NT2/D1 (cell line): Measurements from ENCODE around the gene TTC21A.

ENCODE experiments used
- DNase-seq: peaks from one replicate; pipeline ENCODE4 v3.0.0-alpha.2; 2011; ENCODE audit warnings: low read depth, low spot score
- H3K27me3 ChIP-seq: 2 replicates; pipeline ENCODE4 v1.6.0; 2011; ENCODE audit warnings: mild to moderate bottlenecking; ENCODE audit not compliant: insufficient read length, insufficient read depth
- H3K36me3 ChIP-seq: 2 replicates; pipeline ENCODE4 v1.6.1; 2011; ENCODE audit warnings: mild to moderate bottlenecking, low read length, mixed read lengths; ENCODE audit not compliant: insufficient read depth, insufficient read length
- H3K4me1 ChIP-seq: 2 replicates; pipeline ENCODE4 v1.5.1; 2011; ENCODE audit not compliant: insufficient read depth, insufficient read length
- H3K4me3 ChIP-seq: 2 replicates; pipeline ENCODE4 v1.5.1; 2011; ENCODE audit warnings: low read depth; ENCODE audit not compliant: insufficient read length
- H3K9ac ChIP-seq: 2 replicates; pipeline ENCODE4 v1.6.0; 2011; ENCODE audit warnings: low read depth; ENCODE audit not compliant: insufficient read length
- H3K9me3 ChIP-seq: 2 replicates; pipeline ENCODE4 v1.5.1; 2011; ENCODE audit warnings: mild to moderate bottlenecking, low read length; ENCODE audit not compliant: insufficient read depth
- SUZ12 ChIP-seq: IDR thresholded peaks from 2 replicates; pipeline ENCODE4 v1.6.1; 2011; ENCODE audit not compliant: insufficient read length, insufficient read depth; ENCODE audit errors: extremely low read depth
- YY1 ChIP-seq: IDR thresholded peaks from 2 replicates; pipeline ENCODE4 v1.6.1; 2011; ENCODE audit not compliant: insufficient read length, insufficient read depth
- ZNF274 ChIP-seq: IDR thresholded peaks from 2 replicates; pipeline ENCODE4 v1.6.1; 2011; ENCODE audit warnings: mild to moderate bottlenecking, low read depth, low read length

Gene TTC21A

DNA sequence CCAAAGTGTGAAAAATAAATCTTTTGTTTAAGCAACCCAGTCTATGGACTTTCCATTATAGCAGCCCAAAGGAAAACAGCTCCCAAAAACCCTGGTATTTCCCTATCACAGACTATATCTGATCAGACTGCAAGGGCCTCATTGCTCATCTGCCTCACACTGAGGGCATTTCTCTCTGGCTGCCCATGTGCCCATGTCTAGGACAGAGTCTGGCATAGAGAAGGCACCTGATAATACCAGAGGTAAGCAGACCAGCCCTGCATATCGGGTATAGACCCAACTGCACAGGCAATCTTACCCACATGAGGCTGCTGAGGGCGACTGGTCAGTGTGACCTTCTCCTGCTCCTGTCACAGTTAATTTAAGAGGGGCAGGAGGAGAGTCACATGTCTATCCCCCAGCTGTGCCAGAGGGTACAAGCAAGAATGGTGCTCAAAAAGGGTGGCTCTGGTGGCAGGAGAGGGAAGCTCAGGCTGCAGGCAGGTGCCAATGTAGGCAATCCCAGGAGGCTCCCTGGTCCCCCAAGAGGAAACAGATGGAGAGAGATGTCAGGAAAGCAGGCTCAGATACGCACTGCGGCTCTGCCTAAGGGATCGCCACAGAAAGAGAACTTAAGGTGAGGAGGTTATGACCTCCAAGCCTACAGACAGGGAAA lies 42.8 kb downstream of the TTC21A start:
- no peak for DNase-seq
- H3K36me3 ChIP-seq, result peaks cover 36% of the 10 kb centered on the region
- peak overlapping the region; percentile 94 for H3K4me3 ChIP-seq
- H3K9me3 ChIP-seq, result no peaks in the 10 kb centered on the region
- peaks cover 49% of the 10 kb centered on the region for H3K4me1 ChIP-seq
- H3K9ac ChIP-seq, result peak overlapping the region; percentile 76
- H3K27me3 ChIP-seq, result no peaks in the 10 kb centered on the region
- no peak for TF ChIP-seq ZNF274

DNA sequence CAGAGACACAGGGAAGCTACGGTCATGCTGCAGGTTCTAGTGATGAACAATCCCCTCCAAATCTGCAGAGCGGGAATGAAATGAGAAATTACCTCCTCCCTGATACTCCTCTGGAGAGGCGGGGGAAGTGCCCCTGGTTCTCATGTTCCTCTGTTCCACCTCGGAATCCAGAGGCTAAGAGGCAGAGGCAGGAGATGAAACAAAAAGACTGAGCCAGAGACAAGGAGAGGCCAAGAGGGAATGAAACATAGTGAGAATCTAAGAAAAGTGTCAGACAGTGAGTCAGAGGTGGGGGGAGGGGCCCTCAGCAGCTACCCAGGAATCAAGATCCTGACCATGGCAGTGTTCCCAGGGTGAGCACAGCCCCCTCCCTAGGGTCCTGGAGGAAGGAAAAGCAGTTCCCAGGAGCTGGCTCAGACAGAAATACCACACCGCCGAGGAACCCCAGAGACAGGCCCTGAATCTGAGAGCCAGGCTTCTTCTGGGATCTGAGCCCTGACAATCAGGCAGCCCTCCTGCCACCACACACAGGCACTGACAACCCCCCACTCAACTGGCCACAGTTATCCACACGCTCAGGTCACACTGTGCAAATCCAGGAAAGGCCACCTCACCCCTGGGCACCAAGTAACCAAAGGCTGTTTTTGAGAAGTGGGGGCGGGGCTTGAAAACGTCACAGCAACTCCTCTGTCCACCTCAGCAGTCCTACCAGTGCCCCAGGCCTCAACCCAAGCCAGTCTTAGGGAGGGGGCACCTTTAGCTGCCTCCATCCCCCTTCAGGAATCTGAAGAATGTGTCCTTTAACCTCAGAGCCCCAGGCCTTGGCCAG lies 43.5 kb downstream of the TTC21A start:
- H3K36me3 ChIP-seq, result peaks cover 28% of the 10 kb centered on the region
- no peaks in the 10 kb centered on the region for H3K27me3 ChIP-seq
- peak overlapping the region; percentile 84 for H3K9ac ChIP-seq
- peaks cover 54% of the 10 kb centered on the region for H3K4me1 ChIP-seq
- DNase-seq, result peak; percentile 79
- peak overlapping the region; percentile 94 for H3K4me3 ChIP-seq
- no peaks in the 10 kb centered on the region for H3K9me3 ChIP-seq
- TF ChIP-seq ZNF274 (no peak), YY1 (no peak), SUZ12 (no peak)

DNA sequence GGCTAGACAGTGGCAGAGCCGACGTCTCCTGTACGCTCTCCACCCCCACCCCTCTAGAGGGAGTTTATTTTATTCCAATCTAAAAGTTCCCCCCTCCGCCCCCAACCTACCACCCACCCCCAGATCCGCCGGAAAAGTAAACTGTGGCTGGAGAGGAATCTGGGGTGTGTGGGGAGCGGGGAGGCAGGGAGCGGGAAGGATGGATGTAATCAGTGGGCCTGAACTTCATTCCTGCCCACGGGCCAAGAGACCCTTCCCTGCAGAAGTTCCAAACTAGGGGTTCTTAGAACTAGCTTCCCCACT lies 46.4 kb downstream of the TTC21A start:
- Histone ChIP-seq H3K9ac (peak overlapping the region; percentile 96), H3K4me1 (peaks cover 28% of the 10 kb centered on the region), H3K4me3 (peak overlapping the region; percentile 88), H3K36me3 (peaks cover 18% of the 10 kb centered on the region), H3K27me3 (no peaks in the 10 kb centered on the region), H3K9me3 (no peaks in the 10 kb centered on the region)
- TF ChIP-seq SUZ12, result no peak
- no peak for TF ChIP-seq ZNF274
- no peak for TF ChIP-seq YY1
- DNase-seq, result no peak

DNA sequence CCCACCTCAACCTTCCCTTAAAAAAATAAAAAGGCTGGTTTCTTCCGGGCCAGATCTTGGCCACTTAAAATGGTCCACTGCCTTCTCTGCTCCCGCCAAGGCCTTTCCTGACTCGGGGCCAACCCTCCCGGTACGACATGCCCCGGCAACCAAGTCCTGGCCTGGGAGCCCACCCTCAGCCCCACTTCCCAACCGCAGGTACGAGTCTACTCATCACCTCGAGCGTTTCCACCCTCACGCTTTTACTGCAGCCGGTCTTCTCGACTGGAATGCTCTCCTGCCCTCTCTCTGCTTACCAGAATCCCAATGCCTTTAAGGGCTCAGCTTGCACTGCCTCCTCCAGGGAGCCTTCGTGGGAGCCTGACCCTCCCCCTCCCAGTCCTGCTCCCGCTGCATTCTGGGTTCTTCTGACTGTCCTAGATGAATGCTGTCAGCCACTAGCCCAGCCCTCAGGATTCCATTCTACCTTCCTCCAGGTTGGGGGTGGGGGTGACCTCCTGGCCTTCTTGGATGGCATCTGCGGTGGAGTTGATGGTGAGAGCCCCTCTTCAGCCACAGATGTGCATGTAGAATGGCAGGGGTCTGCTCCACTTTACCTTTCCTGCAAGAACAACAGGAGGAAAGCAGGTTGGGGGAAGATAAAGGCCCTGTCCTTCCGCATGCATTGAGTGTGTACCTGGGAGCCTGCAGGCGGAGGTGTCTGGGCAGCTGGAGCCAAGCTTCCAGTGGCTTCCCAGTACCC lies 47.0 kb downstream of the TTC21A start:
- DNase-seq, result peak; percentile 92
- H3K36me3 ChIP-seq, result peaks cover 13% of the 10 kb centered on the region
- H3K27me3 ChIP-seq, result no peaks in the 10 kb centered on the region
- H3K4me1 ChIP-seq, result peaks cover 24% of the 10 kb centered on the region
- no peaks in the 10 kb centered on the region for H3K9me3 ChIP-seq
- H3K9ac ChIP-seq, result peak overlapping the region; percentile 96
- peak overlapping the region; percentile 88 for H3K4me3 ChIP-seq
- TF ChIP-seq YY1, result no peak
- no peak for TF ChIP-seq ZNF274
- no peak for TF ChIP-seq SUZ12

GRCh38 chr3:39156421-39156820 lies 48.9 kb downstream of the TTC21A start:
- no peak for DNase-seq
- no peak overlapping the region for H3K9ac ChIP-seq
- peaks cover 3% of the 10 kb centered on the region for H3K36me3 ChIP-seq
- no peaks in the 10 kb centered on the region for H3K9me3 ChIP-seq
- TF ChIP-seq SUZ12 (no peak), ZNF274 (no peak), YY1 (no peak)
- H3K4me1 ChIP-seq, result peaks cover 11% of the 10 kb centered on the region
- H3K27me3 ChIP-seq, result no peaks in the 10 kb centered on the region
- H3K4me3 ChIP-seq, result no peak overlapping the region

GRCh38 chr3:39157359-39157758 lies 49.9 kb downstream of the TTC21A start:
- Histone ChIP-seq H3K27me3 (no peaks in the 10 kb centered on the region), H3K4me1 (peaks cover 9% of the 10 kb centered on the region), H3K9me3 (no peaks in the 10 kb centered on the region), H3K4me3 (no peak overlapping the region), H3K36me3 (peaks cover 3% of the 10 kb centered on the region), H3K9ac (no peak overlapping the region)
- TF ChIP-seq ZNF274, result no peak
- no peak for TF ChIP-seq YY1
- TF ChIP-seq SUZ12, result no peak
- no peak for DNase-seq

- no peaks in the 10 kb centered on the region for H3K27me3 ChIP-seq
- H3K9me3 ChIP-seq, result peaks cover 2% of the 10 kb centered on the region; the same call in 1 of the 2 replicates
- H3K9ac ChIP-seq, result no peak overlapping the region
- H3K4me3 ChIP-seq, result no peak overlapping the region
- no peaks in the 10 kb centered on the region for H3K36me3 ChIP-seq
- DNase-seq, result no peak
- peaks cover 7% of the 10 kb centered on the region for H3K4me1 ChIP-seq
- no peak for TF ChIP-seq ZNF274
- TF ChIP-seq YY1, result no peak
- TF ChIP-seq SUZ12, result no peak
Measured at GRCh38 chr3:39158148-39158715, 50.8 kb downstream of the TTC21A start.
